H1 (cell line): ENCODE data around the gene TRIM47. TPM values are rescaled to one million over a fixed set of nuclear protein-coding genes. Genes with fewer than 3 reads are reported as not detected.

Source experiments
- CTCF ChIA-PET: fragments of 300-600 bp; sonication (Branson Sonifier 250); formaldehyde crosslinking; loops from one replicate; lab custom pipeline; 2021; ENCODE audit not compliant: partially characterized antibody; lab: Charles Lee
- POLR2A ChIA-PET: fragments of 300-600 bp; sonication (Branson Sonifier 250); formaldehyde crosslinking; loops from one replicate; lab custom pipeline; 2021; ENCODE audit warnings: inconsistent platforms; ENCODE audit not compliant: partially characterized antibody; lab: Charles Lee
- DNase-seq, 2 experiments: peaks; one replicate each; pipeline versions ENCODE4 v3.0.0 to v3.0.0-alpha.2; 2010 to 2022; ENCODE audit warnings: low spot score in 2 of 2, low read depth in 1 of 2, mixed read lengths in 1 of 2
- FAIRE-seq: peaks from 2 replicates; lab custom pipeline; 2011; peaks lifted over from hg19 to GRCh38; lab: Jason Lieb, UNC
- H2AFZ ChIP-seq: 2 replicates; pipeline ENCODE4 v1.8.1; 2012; ENCODE audit warnings: low read length, inconsistent platforms
- H2AK5ac ChIP-seq: 2 replicates; pipeline ENCODE4 v1.6.1; 2013; ENCODE audit warnings: low read depth, low read length
- H2BK120ac ChIP-seq: replicated peaks from 2 replicates; pipeline ENCODE3; 2013; ENCODE audit warnings: low read depth, low read length, inconsistent platforms
- H2BK12ac ChIP-seq: 2 replicates; pipeline ENCODE4 v1.6.1; 2013; ENCODE audit warnings: low read depth, low read length
- H2BK15ac ChIP-seq: 2 replicates; pipeline ENCODE4 v1.6.1; 2013; ENCODE audit warnings: low read length
- H2BK20ac ChIP-seq: 2 replicates; pipeline ENCODE4 v1.6.1; 2013; ENCODE audit warnings: low read length
- H2BK5ac ChIP-seq: 2 replicates; pipeline ENCODE4 v1.6.1; 2013; ENCODE audit warnings: low read depth, low read length
- H3K14ac ChIP-seq: 2 replicates; pipeline ENCODE4 v1.6.1; 2013; ENCODE audit warnings: inconsistent platforms; ENCODE audit not compliant: insufficient read length
- H3K18ac ChIP-seq: 2 replicates; pipeline ENCODE4 v1.6.1; 2013; ENCODE audit warnings: low read length; ENCODE audit errors: extremely low read depth
- H3K23ac ChIP-seq: 2 replicates; pipeline ENCODE4 v1.6.1; 2013; ENCODE audit warnings: inconsistent platforms; ENCODE audit not compliant: insufficient read length
- H3K23me2 ChIP-seq: 2 replicates; pipeline ENCODE4 v1.6.1; 2013; ENCODE audit warnings: low read depth, low read length
- H3K27ac ChIP-seq: 2 replicates; pipeline ENCODE4 v1.6.1; 2011; ENCODE audit warnings: low read depth, low read length, inconsistent platforms
- H3K27me3 ChIP-seq, 4 experiments: replicated peaks in 1 of 4; 1 replicate in 1 of 4; 2 replicates in 3 of 4; pipeline versions ENCODE4 v1.6.1 to v1.8.1; 2011 to 2013; ENCODE audit warnings: low read length in 3 of 4, mild to moderate bottlenecking in 3 of 4, inconsistent platforms in 2 of 4, mixed read lengths in 2 of 4, moderate library complexity in 1 of 4; ENCODE audit not compliant: control insufficient read depth in 3 of 4, insufficient read depth in 3 of 4; ENCODE audit errors: extremely low read depth in 1 of 4
- H3K36me3 ChIP-seq, 4 experiments: 2 replicates each; pipeline versions ENCODE4 v1.6.1 to v1.8.1; 2011 to 2013; ENCODE audit warnings: mild to moderate bottlenecking in 4 of 4, low read length in 3 of 4, moderate library complexity in 2 of 4, control low read depth in 1 of 4, inconsistent platforms in 1 of 4; ENCODE audit not compliant: insufficient read depth in 4 of 4, control insufficient read depth in 2 of 4
- H3K4ac ChIP-seq: replicated peaks from 2 replicates; pipeline ENCODE3; 2013; ENCODE audit warnings: low read length, low read depth, mixed read lengths, inconsistent platforms; ENCODE audit not compliant: insufficient read length
- H3K4me1 ChIP-seq, 4 experiments: replicated peaks in 1 of 4; 1 replicate in 1 of 4; 2 replicates in 3 of 4; pipeline versions ENCODE4 v1.6.1 to v1.8.1; 2011 to 2013; ENCODE audit warnings: low read length in 3 of 4, inconsistent platforms in 2 of 4, mixed read lengths in 1 of 4; ENCODE audit not compliant: insufficient read depth in 4 of 4, control insufficient read depth in 3 of 4
- H3K4me2 ChIP-seq, 2 experiments: 2 replicates each; pipeline versions ENCODE4 v1.6.1 to v1.8.1; 2011 to 2013; ENCODE audit warnings: low read depth in 2 of 2, low read length in 2 of 2, control low read depth in 1 of 2, inconsistent platforms in 1 of 2, mild to moderate bottlenecking in 1 of 2; ENCODE audit not compliant: insufficient read depth in 1 of 2
- H3K4me3 ChIP-seq, 4 experiments: fragments of 200-600, 300-600 bp in 1 of 4; sonication (generic), shearing (Covaris generic), sonication (Bioruptor Twin) in 1 of 4; 2 replicates each; pipeline versions ENCODE4 v1.5.1 to v1.8.1; 2011 to 2016; ENCODE audit warnings: low read length in 4 of 4, low read depth in 3 of 4, control low read depth in 2 of 4, inconsistent platforms in 2 of 4, mild to moderate bottlenecking in 2 of 4, mixed read lengths in 1 of 4, moderate library complexity in 1 of 4; ENCODE audit not compliant: insufficient read depth in 2 of 4; ENCODE audit errors: extremely low read depth in 1 of 4
- H3K56ac ChIP-seq: replicated peaks from 2 replicates; pipeline ENCODE3; 2013; ENCODE audit warnings: low read depth, mild to moderate bottlenecking, mixed read lengths, low read length, inconsistent platforms; ENCODE audit not compliant: insufficient read length
- H3K79me1 ChIP-seq: 2 replicates; pipeline ENCODE4 v1.6.1; 2013; ENCODE audit warnings: low read depth, low read length, control low read depth
- H3K79me2 ChIP-seq, 2 experiments: 2 replicates each; pipeline versions ENCODE4 v1.6.1 to v1.8.1; 2012 to 2013; ENCODE audit warnings: low read length in 2 of 2, mild to moderate bottlenecking in 2 of 2, inconsistent platforms in 1 of 2; ENCODE audit not compliant: insufficient read depth in 2 of 2, control insufficient read depth in 1 of 2
- H3K9ac ChIP-seq, 4 experiments: replicated peaks in 1 of 4; 1 replicate in 1 of 4; 2 replicates in 3 of 4; pipeline versions ENCODE4 v1.6.1 to v1.8.1; 2011 to 2013; ENCODE audit warnings: low read depth in 3 of 4, low read length in 3 of 4, control low read depth in 2 of 4, mild to moderate bottlenecking in 2 of 4, moderate library complexity in 2 of 4, inconsistent platforms in 1 of 4; ENCODE audit errors: extremely low read depth in 1 of 4
- H3K9me3 ChIP-seq, 2 experiments: 2 replicates each; pipeline versions ENCODE4 v1.6.1 to v1.8.1; 2012 to 2013; ENCODE audit warnings: mild to moderate bottlenecking in 2 of 2, moderate library complexity in 2 of 2, control low read depth in 1 of 2, inconsistent platforms in 1 of 2, low read depth in 1 of 2, low read length in 1 of 2, mixed read lengths in 1 of 2; ENCODE audit not compliant: insufficient read depth in 2 of 2
- H4K20me1 ChIP-seq, 2 experiments: replicated peaks in 1 of 2; 2 replicates each; pipeline versions ENCODE3 to v1.8.1; 2011 to 2013; ENCODE audit warnings: inconsistent platforms in 2 of 2, low read length in 2 of 2, mild to moderate bottlenecking in 1 of 2; ENCODE audit not compliant: insufficient read depth in 2 of 2, control insufficient read depth in 1 of 2
- H4K5ac ChIP-seq: 2 replicates; pipeline ENCODE4 v1.6.1; 2013; ENCODE audit warnings: low read length, low read depth, mixed read lengths, inconsistent platforms; ENCODE audit not compliant: insufficient read length
- H4K8ac ChIP-seq: 2 replicates; pipeline ENCODE4 v1.8.0; 2013; ENCODE audit warnings: mild to moderate bottlenecking, moderate library complexity, low read length, inconsistent platforms; ENCODE audit not compliant: insufficient read depth; ENCODE audit errors: extremely low read depth
- H4K91ac ChIP-seq: replicated peaks from 2 replicates; pipeline ENCODE3; 2013; ENCODE audit warnings: low read length, mixed read lengths, inconsistent platforms; ENCODE audit not compliant: insufficient read length
- CREB1 ChIP-seq: IDR thresholded peaks from 2 replicates; pipeline ENCODE4 v1.6.1; 2012; ENCODE audit warnings: inconsistent platforms
- EP300 ChIP-seq, 2 experiments: IDR thresholded peaks; 1 replicate in 1 of 2; 2 replicates in 1 of 2; pipeline ENCODE4 v1.6.1; 2011 to 2012; ENCODE audit warnings: low read depth in 2 of 2, low read length in 2 of 2, mild to moderate bottlenecking in 2 of 2, borderline replicate concordance in 1 of 2, inconsistent platforms in 1 of 2, moderate library complexity in 1 of 2
- HDAC6 ChIP-seq: IDR thresholded peaks from one replicate; pipeline ENCODE4 v1.7.1; 2012; ENCODE audit warnings: low read depth, mild to moderate bottlenecking, inconsistent platforms, low read length, moderate library complexity
- RXRA ChIP-seq: IDR thresholded peaks from 2 replicates; pipeline ENCODE4 v1.6.1; 2011; ENCODE audit warnings: low read depth, mild to moderate bottlenecking, low read length, moderate library complexity; ENCODE audit not compliant: insufficient read depth
- SRF ChIP-seq: IDR thresholded peaks from 2 replicates; pipeline ENCODE4 v1.6.1; 2011; ENCODE audit warnings: mild to moderate bottlenecking, low read depth, low read length, moderate library complexity
- TAF7 ChIP-seq: optimal IDR thresholded peaks from 2 replicates; pipeline ENCODE3; 2011; ENCODE audit warnings: low read depth, mild to moderate bottlenecking, inconsistent platforms, low read length, moderate library complexity, borderline replicate concordance
- YY1 ChIP-seq: IDR thresholded peaks from 2 replicates; pipeline ENCODE4 v1.6.1; 2011; ENCODE audit warnings: low read depth, mild to moderate bottlenecking, low read length
- WGBS, 2 experiments: shearing (Covaris generic) in 1 of 2; methylation state at CpG; one replicate each; pipeline versions ENCODE4 v1.1.6 to v1.1.7; 2013 to 2015; ENCODE audit warnings: low lambda C conversion rate in 2 of 2, mixed read lengths in 2 of 2, inconsistent platforms in 1 of 2, low coverage in 1 of 2, missing lambda C conversion rate in 1 of 2; ENCODE audit not compliant: insufficient replicate concordance in 2 of 2, insufficient coverage in 1 of 2, insufficient read length in 1 of 2; ENCODE audit errors: extremely low coverage in 1 of 2, missing lambda C conversion rate in 1 of 2; 5-methylcytosine and 5-hydroxymethylcytosine counted together
- polyA plus RNA-seq, 7 experiments: library from polyadenylated mRNA; depleted of rRNA in 3 of 7; stranded (reverse) in 5 of 7; unstranded in 2 of 7; fragments of >200 nt in 5 of 7; fragments of 200-250 nt in 2 of 7; gene quantifications; 1 replicate in 5 of 7; 2 replicates in 1 of 7; 4 replicates in 1 of 7; pipeline versions ENCODE4 v1.2.1 to v1.2.3, GENCODE V29; 2011 to 2013; ENCODE audit warnings: missing spikeins in 2 of 7, mixed read lengths in 2 of 7
- total RNA-seq: library from RNA; stranded (reverse); fragmentation: NEBNext Ultra II Directional; extraction: Animal tissue kit (Norgen Biotek cat#: 25700); gene quantifications from 2 replicates; pipeline ENCODE4 v1.2.1, GENCODE V29; 2021

The TRIM47 gene
- total and polyA plus RNA-seq, 2 of the 8 experiments (the other 6 are each of a cell fraction or from before 2014, with no cell fraction given) = 6.3 to 6.4 TPM

DNA sequence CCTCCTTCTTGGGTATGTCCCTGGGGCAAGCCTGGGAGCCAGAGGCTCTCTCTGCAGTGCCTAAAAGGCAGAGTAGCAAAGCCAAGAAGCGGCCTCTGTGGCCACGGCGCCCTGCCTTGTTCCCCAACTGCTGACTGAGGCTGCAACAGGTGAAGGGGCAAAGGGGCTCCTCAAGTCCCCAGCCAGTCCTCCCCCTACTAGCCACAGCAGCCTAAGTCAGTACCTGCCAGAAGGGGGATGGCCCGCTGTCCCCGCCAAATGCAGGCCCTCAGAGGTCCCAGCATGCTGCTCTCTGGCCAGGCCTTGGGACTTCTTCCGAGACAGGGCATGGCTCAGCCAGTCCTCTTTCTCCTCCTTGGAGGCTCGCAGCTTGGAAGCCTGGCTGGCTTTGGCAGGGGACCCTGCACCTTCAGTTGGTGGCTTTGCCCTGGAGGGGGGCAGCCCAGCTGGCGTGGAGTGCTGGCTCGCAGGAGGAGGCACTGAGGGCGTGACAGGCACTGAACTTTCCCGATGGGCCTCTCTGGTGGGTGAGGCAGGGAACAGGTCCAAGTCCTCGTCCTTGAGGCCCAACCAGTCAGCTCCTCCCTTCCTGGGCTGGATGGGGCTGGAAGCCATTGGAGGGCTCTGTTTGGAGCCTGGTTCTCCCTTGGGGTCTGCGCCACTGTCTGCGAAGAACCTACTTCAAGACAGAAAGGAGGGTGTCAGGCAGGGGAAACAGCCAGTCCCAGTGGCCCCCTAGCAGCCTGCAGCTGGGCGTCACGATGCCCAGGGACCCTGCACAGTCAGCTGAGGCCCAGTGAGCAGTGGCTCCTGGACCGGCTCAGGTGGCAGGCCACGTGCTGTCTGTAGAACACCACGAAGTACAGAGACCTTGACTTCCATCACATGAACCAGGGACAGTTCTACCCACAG is 44.8 kb upstream of the TRIM47 start:
- Histone ChIP-seq H2AFZ (no peak overlapping the region), H2BK15ac (no peak overlapping the region), H3K9ac (no peak overlapping the region), H3K56ac (no peak overlapping the region), H2BK5ac (no peak overlapping the region), H3K9me3 (no peaks in the 10 kb centered on the region), H4K5ac (no peak overlapping the region), H3K4me3 (no peak overlapping the region), H3K23ac (no peak overlapping the region), H4K8ac (peak overlapping the region; percentile 57), H2BK120ac (no peak overlapping the region), H3K79me2 (no peaks in the 10 kb centered on the region), H3K4me2 (no peak overlapping the region), H3K4ac (no peak overlapping the region), H3K23me2 (no peaks in the 10 kb centered on the region), H3K79me1 (no peaks in the 10 kb centered on the region), H3K36me3 (peaks cover 0 to 8% (median 6%) of the 10 kb centered on the region in 4 experiments; a peak in 2 of 8 replicates), H4K91ac (no peak overlapping the region), H4K20me1 (no peaks in the 10 kb centered on the region), H3K14ac (no peak overlapping the region), H2BK20ac (no peak overlapping the region), H2AK5ac (no peak overlapping the region), H3K18ac (no peak overlapping the region), H2BK12ac (no peak overlapping the region), H3K27me3 (no peaks in the 10 kb centered on the region), H3K27ac (no peak overlapping the region), H3K4me1 (no peaks in the 10 kb centered on the region)
- WGBS, 2 experiments = 94% methylated on average over 18 of the region's 19 CpGs; no CpG with 5 or more reads in 1 of the 2 experiments
- no peak for FAIRE-seq
- no peak for TF ChIP-seq CREB1
- TF ChIP-seq EP300 (IDR thresholded peaks at IDR 0.05; ENCODE audit: borderline replicate concordance in 1 of 2, low read depth in 2 of 2, low read length in 2 of 2) = no peak
- TF ChIP-seq TAF7 = no peak
- no peak for TF ChIP-seq SRF
- no peak for TF ChIP-seq HDAC6
- no peak for TF ChIP-seq YY1
- no peak for TF ChIP-seq RXRA
- no peak for DNase-seq
- CTCF ChIA-PET = interaction anchor here (0.9 to 51.3 kb wide), 5 partner anchors 8 to 85 kb away, joined by 3 to 885 read pairs (median 4); partner anchors contain the start of gene CDK3
- POLR2A ChIA-PET = no interaction called here
